Neural progenitor cell (in vitro differentiated cells): ENCODE results near the gene IL1RL1.
A peak's percentile ranks its signal among the peaks of the same experiment; 100 is the strongest.

Experiments
- EZH2 ChIP-seq: fragments of 200-600 bp; sonication (generic); IDR thresholded peaks from 2 replicates; pipeline ENCODE4 v1.6.1; 2017; ENCODE audit warnings: antibody characterized with exemption, mild to moderate bottlenecking, moderate library complexity
- EZH2phosphoT487 ChIP-seq: fragments of 200-600 bp; sonication (generic); IDR thresholded peaks from 2 replicates; pipeline ENCODE4 v1.6.1; 2017; ENCODE audit warnings: antibody characterized with exemption

DNA sequence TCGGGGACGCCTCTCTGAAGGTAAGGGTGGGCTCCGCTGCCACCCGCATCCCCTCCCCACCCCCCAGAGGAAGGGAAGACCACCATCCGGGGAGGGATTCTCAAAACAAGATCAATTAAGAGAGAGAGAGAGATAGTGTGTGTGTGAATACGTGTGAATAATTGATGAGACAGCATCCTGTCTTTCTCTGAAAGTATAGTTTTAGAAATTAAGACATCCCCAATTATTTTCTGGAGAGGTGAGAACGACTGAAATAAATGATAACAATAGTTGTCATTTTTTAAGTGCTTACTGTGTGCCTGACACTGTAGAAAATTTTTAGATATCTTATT lies 45.0 kb downstream of the IL1RL1 start:
- peak; percentile 2 for TF ChIP-seq EZH2phosphoT487
- TF ChIP-seq EZH2, result peak; percentile 37
